ENCODE data around the gene LRATD1. TPM values are rescaled to one million over a fixed set of nuclear protein-coding genes. Genes with fewer than 3 reads are reported as not detected.

The LRATD1 gene
- total and polyA plus RNA-seq, 10 of the 15 experiments (the other 5 are each of a cell fraction or from before 2014, with no cell fraction given), result 0.02 TPM; not detected in 9

DNA sequence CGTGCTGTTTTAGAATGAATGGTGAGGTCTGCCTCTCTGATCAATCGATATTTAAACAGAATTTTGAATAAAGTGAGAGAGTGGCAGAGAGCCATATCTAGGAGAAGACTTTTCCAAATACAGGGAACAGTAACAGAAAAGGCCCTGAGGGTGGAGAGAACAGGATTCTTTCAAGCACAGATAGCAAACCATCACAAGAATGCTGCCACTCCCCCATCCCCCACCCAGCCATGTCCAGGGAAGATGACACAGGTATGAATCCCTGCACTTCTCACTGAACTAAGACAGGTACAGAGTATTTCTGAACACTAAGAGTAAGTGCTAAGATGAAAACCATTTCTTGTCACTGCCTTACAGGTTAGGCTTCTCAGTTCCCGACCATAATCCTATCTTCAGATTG, 23.6 kb downstream of the LRATD1 start:
- H3K9ac ChIP-seq (ENCODE audit: control insufficient read depth, insufficient read depth, low read length), result no peak overlapping the region
- ChIA-PET SMC1A (ENCODE audit: uncharacterized antibody, unreplicated experiment) (no interaction called here), POLR2A (no interaction called here), CTCF (no interaction called here), RAD21 (ENCODE audit: unreplicated experiment) (no interaction called here)
- BruUV-seq (replicated peaks), result no TSS peak
- no peaks in the 10 kb centered on the region for H4K20me1 ChIP-seq (ENCODE audit: control insufficient read depth, insufficient read depth)
- FAIRE-seq (no peak), DNase-seq (ENCODE audit: low read depth, low spot score) (no peak), ATAC-seq (no peak)
- H3K27me3 ChIP-seq (replicated peaks in 1 of 2; ENCODE audit: control insufficient read depth in 2 of 2, insufficient read depth in 2 of 2, low read length in 1 of 2), result no peaks in the 10 kb centered on the region
- TF ChIP-seq MYB (IDR thresholded peaks at IDR 0.05; ENCODE audit: borderline replicate concordance, low read depth, low read length), result no peak
- no peak for TF ChIP-seq GABPA (IDR thresholded peaks at IDR 0.05; ENCODE audit: low read depth)
- TF ChIP-seq SREBF2 (IDR thresholded peaks at IDR 0.05; ENCODE audit: low read length), result no peak
- TF ChIP-seq CBX5 (IDR thresholded peaks at IDR 0.05; ENCODE audit: low read depth), result no peak
- no peak for TF ChIP-seq MEF2B (IDR thresholded peaks at IDR 0.05; ENCODE audit: partially characterized antibody, poor library complexity, severe bottlenecking)
- no peak for TF ChIP-seq FOS (IDR thresholded peaks at IDR 0.05; ENCODE audit: borderline replicate concordance, extremely low read depth, insufficient read length)
- no peak for TF ChIP-seq HDAC6 (IDR thresholded peaks at IDR 0.05; ENCODE audit: unreplicated experiment)
- TF ChIP-seq, protein P1, sequence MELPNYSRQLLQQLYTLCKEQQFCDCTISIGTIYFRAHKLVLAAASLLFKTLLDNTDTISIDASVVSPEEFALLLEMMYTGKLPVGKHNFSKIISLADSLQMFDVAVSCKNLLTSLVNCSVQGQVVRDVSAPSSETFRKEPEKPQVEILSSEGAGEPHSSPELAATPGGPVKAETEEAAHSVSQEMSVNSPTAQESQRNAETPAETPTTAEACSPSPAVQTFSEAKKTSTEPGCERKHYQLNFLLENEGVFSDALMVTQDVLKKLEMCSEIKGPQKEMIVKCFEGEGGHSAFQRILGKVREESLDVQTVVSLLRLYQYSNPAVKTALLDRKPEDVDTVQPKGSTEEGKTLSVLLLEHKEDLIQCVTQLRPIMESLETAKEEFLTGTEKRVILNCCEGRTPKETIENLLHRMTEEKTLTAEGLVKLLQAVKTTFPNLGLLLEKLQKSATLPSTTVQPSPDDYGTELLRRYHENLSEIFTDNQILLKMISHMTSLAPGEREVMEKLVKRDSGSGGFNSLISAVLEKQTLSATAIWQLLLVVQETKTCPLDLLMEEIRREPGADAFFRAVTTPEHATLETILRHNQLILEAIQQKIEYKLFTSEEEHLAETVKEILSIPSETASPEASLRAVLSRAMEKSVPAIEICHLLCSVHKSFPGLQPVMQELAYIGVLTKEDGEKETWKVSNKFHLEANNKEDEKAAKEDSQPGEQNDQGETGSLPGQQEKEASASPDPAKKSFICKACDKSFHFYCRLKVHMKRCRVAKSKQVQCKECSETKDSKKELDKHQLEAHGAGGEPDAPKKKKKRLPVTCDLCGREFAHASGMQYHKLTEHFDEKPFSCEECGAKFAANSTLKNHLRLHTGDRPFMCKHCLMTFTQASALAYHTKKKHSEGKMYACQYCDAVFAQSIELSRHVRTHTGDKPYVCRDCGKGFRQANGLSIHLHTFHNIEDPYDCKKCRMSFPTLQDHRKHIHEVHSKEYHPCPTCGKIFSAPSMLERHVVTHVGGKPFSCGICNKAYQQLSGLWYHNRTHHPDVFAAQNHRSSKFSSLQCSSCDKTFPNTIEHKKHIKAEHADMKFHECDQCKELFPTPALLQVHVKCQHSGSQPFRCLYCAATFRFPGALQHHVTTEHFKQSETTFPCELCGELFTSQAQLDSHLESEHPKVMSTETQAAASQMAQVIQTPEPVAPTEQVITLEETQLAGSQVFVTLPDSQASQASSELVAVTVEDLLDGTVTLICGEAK (IDR thresholded peaks at IDR 0.05; ENCODE audit: borderline replicate concordance), result no peak
- no peak for TF ChIP-seq ATF7 (IDR thresholded peaks at IDR 0.05; ENCODE audit: low read depth)
- no peak overlapping the region for H2AFZ ChIP-seq (ENCODE audit: control insufficient read depth, low read depth, low read length)
- H3K79me2 ChIP-seq (ENCODE audit: control insufficient read depth, insufficient read depth, low read length), result no peaks in the 10 kb centered on the region
- intact Hi-C loops (cut with micrococcal nuclease; ENCODE audit: unreplicated experiment), result no loop called here
- H3K4me2 ChIP-seq (ENCODE audit: control insufficient read depth, insufficient read depth), result no peak overlapping the region
- 18% methylated on average over 3 of the region's 3 CpGs for WGBS (ENCODE audit: insufficient coverage, insufficient replicate concordance, low lambda C conversion rate, missing lambda C conversion rate)
- no peak overlapping the region for H3K27ac ChIP-seq (ENCODE audit: control insufficient read depth, insufficient read depth)
- no peak overlapping the region for H3K4me3 ChIP-seq
- H3K36me3 ChIP-seq (ENCODE audit: control insufficient read depth in 2 of 2, insufficient read depth in 2 of 2, low read length in 1 of 2), result no peaks in the 10 kb centered on the region
- H3K9me3 ChIP-seq (replicated peaks; ENCODE audit: control insufficient read depth, insufficient read depth, low read length), result no peaks in the 10 kb centered on the region
- in situ Hi-C loops (cut with MboI), result no loop called here
- H3K4me1 ChIP-seq (ENCODE audit: control insufficient read depth, insufficient read depth, low read length), result peaks cover 9% of the 10 kb centered on the region; the same call in 1 of the 2 replicates
